ENCODE measurements around the gene WFS1. TPM values are rescaled to one million over a fixed set of nuclear protein-coding genes. Genes with fewer than 3 reads are reported as not detected.

Gene WFS1
- total and polyA plus RNA-seq, 2 of the 4 experiments (the other 2 are of a cell fraction) = 9.7 to 42.4 TPM

DNA sequence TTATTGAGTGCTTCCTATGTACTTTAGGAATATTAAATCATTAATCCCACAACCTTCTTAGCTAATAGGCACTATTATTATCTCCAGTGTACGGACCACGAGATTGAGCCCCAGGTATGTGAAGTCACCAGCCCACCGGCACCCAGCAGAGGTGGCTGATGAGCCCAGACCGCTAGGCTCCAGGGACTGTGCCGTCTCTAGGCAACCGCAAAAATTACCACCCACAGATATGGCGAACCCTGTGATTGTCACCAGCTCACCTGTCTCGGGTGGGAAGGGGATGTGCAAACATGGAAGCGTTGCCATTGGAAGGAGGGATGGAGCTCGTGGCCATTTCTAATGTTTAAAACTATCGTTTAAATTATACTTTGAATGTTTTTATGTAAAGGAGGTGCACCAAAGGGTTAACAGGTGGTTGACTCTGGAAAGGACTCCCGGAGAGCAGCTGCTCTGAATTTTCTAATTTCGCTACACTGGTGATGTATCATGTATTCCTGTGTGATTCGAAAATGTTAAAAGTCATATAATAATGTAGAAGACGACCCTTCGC is 48.3 kb upstream of the WFS1 start:
- Histone ChIP-seq H4K5ac (ENCODE audit: low read depth, low read length) (no peak overlapping the region), H3K9me1 (ENCODE audit: insufficient read depth, low read length) (no peaks in the 10 kb centered on the region), H2AK5ac (ENCODE audit: low read depth, low read length) (no peak overlapping the region), H3K4me1 (ENCODE audit: control insufficient read depth, insufficient read depth, low read length) (no peaks in the 10 kb centered on the region), H3K27ac (ENCODE audit: insufficient read depth, low read length) (no peak overlapping the region), H3K14ac (replicated peaks; ENCODE audit: low read depth, low read length) (no peak overlapping the region), H3K18ac (ENCODE audit: low read depth, low read length) (no peak overlapping the region), H3K23ac (ENCODE audit: low read depth, low read length) (no peak overlapping the region), H4K8ac (ENCODE audit: low read depth in 2 of 2, low read length in 2 of 2) (no peak overlapping the region), H2BK5ac (ENCODE audit: low read depth, low read length, poor library complexity, severe bottlenecking) (no peak overlapping the region), H3K36me3 (ENCODE audit: control insufficient read depth, insufficient read depth, low read length) (no peaks in the 10 kb centered on the region), H2AFZ (replicated peaks; ENCODE audit: low read length, poor library complexity) (no peak overlapping the region), H3K56ac (ENCODE audit: extremely low read depth, insufficient read depth, low read length) (no peak overlapping the region), H3K79me1 (ENCODE audit: low read depth in 1 of 2, low read length in 2 of 2) (no peaks in the 10 kb centered on the region), H4K20me1 (ENCODE audit: insufficient read depth, low read length) (no peaks in the 10 kb centered on the region), H3K9me3 (ENCODE audit: control insufficient read depth, insufficient read depth, low read length) (peaks cover 5% of the 10 kb centered on the region), H3K4me2 (ENCODE audit: low read depth, low read length) (no peak overlapping the region), H3K4me3 (ENCODE audit: insufficient read depth, low read depth, low read length) (no peak overlapping the region), H2BK15ac (ENCODE audit: low read depth, low read length) (no peak overlapping the region), H4K91ac (ENCODE audit: insufficient read depth, low read depth, low read length) (no peak overlapping the region), H2AK9ac (replicated peaks; ENCODE audit: low read depth, low read length, poor library complexity) (no peak overlapping the region), H2BK120ac (ENCODE audit: low read depth, low read length) (no peak overlapping the region), H3K4ac (ENCODE audit: low read depth, low read length) (no peak overlapping the region), H2BK20ac (ENCODE audit: low read depth, low read length) (no peak overlapping the region), H3K9ac (ENCODE audit: low read depth, low read length) (no peak overlapping the region), H3K27me3 (ENCODE audit: control insufficient read depth, insufficient read depth, low read length) (peaks cover 3% of the 10 kb centered on the region; the same call in 1 of the 2 replicates)
- ChIA-PET POLR2A (ENCODE audit: unreplicated experiment) (no interaction called here), CTCF (no interaction called here)
- dilution Hi-C loops (cut with HindIII; ENCODE audit: low sequenced_read_pairs, unreplicated experiment) (no loop called here), in situ Hi-C loops (cut with MboI; ENCODE audit: low sequenced_read_pairs) (no loop called here), intact Hi-C loops (cut with micrococcal nuclease) (no loop called here)
- no peak for DNase-seq
- no CpG with 5 or more reads among the region's 16 CpGs for WGBS, 2 experiments (ENCODE audit: extremely low coverage in 2 of 2, insufficient read length in 1 of 2)
- TF ChIP-seq NFE2L2 (IDR thresholded peaks at IDR 0.05; ENCODE audit: low read depth, low read length) (no peak), BHLHE40 (IDR thresholded peaks at IDR 0.05; ENCODE audit: low read depth, low read length) (no peak), MXI1 (IDR thresholded peaks at IDR 0.05; ENCODE audit: borderline replicate concordance, low read depth, low read length) (no peak), RFX5 (IDR thresholded peaks at IDR 0.05; ENCODE audit: low read depth, low read length) (no peak), MAFK (IDR thresholded peaks at IDR 0.05; ENCODE audit: low read depth, low read length) (no peak), RCOR1 (IDR thresholded peaks at IDR 0.05; ENCODE audit: insufficient replicate concordance, low read length) (no peak), MAZ (IDR thresholded peaks at IDR 0.05; ENCODE audit: borderline replicate concordance, low read depth, low read length) (no peak), CHD1 (IDR thresholded peaks at IDR 0.05; ENCODE audit: low read depth, low read length) (no peak), CEBPB (IDR thresholded peaks at IDR 0.05; ENCODE audit: low read depth, low read length) (no peak)
- TF ChIP-seq, protein P1, sequence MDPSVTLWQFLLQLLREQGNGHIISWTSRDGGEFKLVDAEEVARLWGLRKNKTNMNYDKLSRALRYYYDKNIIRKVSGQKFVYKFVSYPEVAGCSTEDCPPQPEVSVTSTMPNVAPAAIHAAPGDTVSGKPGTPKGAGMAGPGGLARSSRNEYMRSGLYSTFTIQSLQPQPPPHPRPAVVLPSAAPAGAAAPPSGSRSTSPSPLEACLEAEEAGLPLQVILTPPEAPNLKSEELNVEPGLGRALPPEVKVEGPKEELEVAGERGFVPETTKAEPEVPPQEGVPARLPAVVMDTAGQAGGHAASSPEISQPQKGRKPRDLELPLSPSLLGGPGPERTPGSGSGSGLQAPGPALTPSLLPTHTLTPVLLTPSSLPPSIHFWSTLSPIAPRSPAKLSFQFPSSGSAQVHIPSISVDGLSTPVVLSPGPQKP (IDR thresholded peaks at IDR 0.05; ENCODE audit: borderline replicate concordance, low read depth, low read length) = no peak
- TF ChIP-seq, protein P2, sequence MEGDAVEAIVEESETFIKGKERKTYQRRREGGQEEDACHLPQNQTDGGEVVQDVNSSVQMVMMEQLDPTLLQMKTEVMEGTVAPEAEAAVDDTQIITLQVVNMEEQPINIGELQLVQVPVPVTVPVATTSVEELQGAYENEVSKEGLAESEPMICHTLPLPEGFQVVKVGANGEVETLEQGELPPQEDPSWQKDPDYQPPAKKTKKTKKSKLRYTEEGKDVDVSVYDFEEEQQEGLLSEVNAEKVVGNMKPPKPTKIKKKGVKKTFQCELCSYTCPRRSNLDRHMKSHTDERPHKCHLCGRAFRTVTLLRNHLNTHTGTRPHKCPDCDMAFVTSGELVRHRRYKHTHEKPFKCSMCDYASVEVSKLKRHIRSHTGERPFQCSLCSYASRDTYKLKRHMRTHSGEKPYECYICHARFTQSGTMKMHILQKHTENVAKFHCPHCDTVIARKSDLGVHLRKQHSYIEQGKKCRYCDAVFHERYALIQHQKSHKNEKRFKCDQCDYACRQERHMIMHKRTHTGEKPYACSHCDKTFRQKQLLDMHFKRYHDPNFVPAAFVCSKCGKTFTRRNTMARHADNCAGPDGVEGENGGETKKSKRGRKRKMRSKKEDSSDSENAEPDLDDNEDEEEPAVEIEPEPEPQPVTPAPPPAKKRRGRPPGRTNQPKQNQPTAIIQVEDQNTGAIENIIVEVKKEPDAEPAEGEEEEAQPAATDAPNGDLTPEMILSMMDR (conservative IDR thresholded peaks at IDR 0.05; ENCODE audit: low read depth, low read length) = no peak
- BruUV-seq (replicated peaks) = no TSS peak
- ATAC-seq (ENCODE audit: low read depth) = no peak

All from IMR-90 (cell line).